Activated T-cell treated with anti-CD3 and anti-CD28 coated beads, Interleukin-2, amount 50 U/mL, for 1 hour (primary cell): ENCODE data around the gene TRERF1.

Experiments used
- DNase-seq: peaks from one replicate; pipeline ENCODE4 v3.0.0-alpha.2; 2020

TRERF1 gene

DNA sequence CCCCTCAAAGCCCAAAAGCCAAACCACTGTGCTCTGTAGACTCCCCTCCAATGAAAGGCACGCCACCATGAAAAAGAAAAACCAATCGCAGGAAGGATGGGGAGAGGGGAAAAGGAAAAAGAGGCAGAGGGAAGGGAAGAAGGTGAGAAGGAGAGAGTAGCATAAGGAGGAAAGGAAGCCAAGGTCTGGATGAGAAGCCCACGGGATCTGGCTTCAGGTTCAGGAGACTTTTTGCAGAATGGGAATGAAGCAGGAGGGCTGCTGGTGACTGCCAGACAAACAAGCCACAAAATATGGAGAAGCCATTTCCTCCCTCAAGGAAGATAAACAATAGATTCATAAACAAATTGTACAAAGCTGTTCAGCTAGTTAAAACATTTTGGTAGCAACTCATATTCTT is 155.1 kb downstream of the TRERF1 start:
- DNase-seq, result no peak

DNA sequence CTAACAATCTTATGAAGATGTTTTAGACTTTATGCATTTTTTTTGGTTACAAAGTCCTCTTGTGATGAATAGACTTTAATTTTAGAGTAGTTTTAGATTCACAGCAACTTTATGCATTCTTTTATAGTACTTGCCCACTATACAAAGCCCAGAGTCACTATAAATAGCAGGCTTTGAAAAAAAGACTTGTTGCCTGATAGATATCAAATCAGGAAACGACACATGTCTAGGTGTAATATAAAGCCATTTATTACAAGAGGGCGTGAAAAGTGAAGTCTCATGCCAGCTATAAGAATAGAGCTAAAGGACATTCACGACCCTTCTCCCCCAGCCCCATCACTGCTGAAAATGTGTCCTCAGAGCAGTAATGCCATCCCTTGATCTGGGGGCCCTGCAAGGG is 156.0 kb downstream of the TRERF1 start:
- DNase-seq, result no peak

DNA sequence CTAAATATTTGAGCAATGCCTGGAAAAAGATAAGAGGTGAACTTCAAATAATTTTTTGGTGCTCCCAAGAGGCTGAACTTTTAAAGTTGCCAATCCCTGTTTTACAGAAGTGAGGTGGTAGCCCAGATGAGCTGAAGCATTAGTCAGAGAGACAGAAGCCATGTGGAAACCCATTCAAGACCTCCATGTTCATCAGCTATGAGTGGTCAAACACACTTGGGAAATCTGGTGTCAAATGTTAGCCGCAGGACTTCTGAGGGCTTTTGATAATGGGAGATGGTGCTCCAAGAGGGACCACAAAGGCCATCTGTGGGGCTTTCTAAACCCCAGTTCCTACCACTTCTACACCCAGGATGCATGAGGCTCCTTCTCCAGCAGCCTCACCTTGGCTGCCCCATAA is 156.5 kb downstream of the TRERF1 start:
- DNase-seq, result no peak

DNA sequence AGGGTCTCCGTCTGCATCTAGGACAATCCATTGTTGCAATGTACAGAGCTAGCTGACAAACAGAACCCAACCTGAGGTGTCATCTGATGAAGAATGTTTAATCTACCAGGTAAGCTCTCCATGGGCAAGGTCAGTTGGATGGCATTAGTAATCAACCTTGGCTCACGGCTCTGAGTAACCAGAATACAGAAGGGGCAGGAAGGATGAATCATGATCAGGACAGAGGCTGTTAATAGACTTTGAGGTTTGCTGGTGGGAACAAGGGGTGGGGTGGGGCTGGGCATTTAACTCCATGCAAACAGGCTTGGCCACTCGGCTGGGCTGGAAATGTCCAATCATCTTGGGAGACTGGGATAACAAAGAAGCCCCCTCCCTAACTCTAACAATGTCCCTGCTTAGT is 157.0 kb downstream of the TRERF1 start:
- no peak for DNase-seq

DNA sequence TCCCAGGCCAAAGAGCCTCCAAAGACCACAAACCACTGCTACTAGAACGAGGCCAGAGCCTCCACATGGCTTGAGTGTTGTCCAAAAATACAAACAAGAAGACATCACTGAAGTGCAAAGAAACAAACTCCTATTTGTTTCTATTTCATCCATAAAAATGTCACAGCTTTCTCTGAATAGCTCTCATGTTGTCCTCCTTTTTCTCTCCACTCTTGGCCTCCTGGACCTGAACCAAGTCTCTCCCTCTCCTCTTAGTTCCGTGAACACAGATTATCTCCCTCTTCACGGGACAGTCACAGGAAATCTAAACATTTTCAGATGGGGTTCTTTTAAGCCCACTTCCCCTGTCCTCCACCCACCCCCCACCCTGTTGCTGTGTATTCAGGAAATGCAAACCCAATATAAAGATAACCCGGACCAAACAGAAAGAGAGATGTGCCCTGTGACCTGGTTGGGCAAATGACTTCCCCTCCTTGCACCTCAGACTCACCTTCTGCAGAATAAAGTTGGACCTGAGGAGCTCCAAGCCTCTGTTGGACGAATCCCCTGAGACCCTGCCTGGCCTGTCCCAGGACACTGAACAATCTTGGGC is 158.2 kb downstream of the TRERF1 start:
- DNase-seq, result no peak

DNA sequence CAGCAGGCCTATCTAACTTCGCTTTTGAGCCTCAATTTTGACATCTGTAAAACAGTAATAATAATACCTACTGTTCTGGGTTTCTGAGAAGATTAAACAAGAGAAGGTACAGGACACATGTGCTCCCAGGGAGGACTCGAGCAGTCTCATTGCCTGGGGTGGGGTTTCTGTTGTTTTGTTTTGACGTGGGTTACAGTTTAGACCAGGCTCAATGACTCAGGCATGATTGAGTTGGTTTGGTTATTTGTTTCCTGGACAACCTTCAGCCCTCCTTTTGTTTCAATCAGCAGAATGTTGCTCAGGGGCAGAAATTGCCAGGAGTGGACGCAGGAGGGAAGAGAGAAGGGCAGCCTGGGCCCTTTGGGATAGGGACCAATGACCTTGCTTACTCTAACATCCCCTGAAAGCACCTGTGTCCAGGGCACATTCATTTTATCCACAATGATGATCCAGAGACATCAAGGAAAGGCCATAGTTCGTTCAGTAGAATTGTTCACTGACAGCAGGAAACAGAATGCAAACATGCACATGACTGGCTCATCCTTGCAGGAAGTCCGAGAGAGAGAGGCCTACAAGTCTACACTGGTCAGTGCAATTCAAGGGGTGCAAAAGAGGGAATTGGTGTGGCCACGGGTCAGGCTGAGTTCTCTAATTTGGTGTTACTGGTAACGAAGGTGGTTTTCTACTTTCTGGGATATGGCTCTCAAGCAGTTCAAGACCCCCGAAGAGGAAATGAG is 159.6 kb downstream of the TRERF1 start:
- DNase-seq, result no peak

DNA sequence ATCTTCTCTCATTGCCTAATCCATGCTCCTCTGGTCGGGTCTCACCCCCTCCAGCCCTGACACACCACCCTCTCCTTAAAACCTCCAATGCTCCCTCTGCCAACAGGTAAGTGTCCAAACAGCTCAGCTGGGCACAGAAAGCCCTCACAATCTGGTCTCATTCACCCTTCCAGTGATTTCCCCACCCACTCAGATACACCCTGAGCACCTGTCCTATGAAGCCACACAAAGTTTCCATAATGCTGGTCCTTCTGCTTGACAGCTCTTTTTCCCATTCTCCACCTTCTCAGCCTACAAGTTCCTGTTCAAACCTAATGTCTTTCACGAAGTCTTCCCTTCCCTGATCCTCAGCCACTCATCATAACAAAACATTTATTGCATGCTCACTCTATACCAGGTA is 164.0 kb downstream of the TRERF1 start:
- DNase-seq, result no peak

DNA sequence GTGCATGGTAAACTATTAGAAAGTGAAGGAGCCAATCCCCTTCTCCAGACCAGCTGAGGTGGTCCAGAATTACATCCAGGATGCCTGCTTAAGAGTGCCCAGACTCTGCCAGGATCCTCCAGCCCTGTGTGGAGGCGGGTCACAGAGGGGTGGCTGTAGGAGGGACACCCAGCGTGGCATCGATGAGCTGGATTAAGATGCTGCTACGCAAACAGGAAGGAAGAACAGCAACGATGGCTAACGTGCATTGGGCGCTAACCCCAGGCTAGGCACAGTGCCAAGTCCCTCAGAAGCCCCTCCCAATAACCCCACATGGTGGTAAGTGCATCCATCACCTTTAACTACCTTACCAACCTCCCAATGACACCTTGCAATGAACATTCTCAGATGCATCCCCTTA is 170.2 kb downstream of the TRERF1 start:
- DNase-seq, result peak; percentile 65

DNA sequence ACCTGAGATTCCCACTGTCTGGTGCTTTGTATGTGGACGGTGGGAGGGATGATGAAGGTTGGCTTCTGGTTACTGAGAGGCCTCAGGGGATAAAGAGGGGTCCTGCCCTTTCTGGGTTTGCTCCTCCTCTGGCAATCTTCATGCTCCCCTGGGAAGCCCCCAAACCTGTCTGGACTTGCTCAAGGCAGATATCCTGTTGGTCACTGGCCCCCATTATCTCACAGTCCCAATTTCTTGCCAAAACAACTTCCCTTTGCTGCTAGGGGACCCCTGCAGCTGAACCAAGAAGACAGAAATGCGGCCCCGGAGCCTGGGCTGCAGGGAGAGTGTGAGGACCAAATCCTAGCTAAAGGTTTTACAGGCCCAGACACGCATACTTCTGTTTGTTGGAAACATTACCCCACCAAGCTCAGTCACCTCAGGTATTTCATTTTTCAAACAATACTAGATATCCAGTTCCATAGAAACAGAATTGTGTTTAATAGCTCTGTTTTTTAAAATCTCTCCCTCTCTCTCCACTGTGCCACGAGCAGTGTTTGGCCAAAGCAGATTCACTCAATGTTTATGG is 170.7 kb downstream of the TRERF1 start:
- no peak for DNase-seq

DNA sequence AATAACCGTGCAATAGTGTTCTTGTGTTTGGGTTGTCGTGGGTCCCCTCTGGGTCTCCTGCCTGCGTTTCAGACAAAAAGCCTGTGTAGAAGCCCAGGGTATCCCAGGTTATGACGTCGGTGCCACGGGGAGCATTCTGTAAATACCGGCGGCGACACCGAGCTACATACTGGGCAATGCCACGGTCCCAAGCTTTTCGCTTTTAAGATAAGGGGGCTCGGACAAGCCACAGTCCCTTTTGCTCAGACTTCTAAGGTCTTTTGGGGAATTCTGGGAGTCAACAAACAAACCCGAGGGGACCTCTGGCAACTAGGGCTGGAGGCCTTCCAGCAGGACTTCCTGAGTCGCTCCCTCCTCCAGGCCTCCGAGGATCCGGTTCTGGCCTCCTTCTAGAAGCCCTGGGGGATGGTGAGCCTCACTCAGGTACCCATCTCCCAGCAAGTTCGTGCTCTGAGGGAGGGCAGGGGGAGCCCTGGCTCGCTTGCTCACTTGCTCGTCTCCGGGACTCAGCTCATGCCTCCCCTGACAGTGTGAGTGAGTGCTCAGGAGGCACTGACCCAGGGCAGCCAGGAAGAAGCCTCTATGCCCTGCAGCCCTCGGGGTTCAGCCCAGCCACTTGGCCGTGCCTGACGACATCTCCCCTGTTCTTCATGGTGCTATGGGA is 171.6 kb downstream of the TRERF1 start:
- no peak for DNase-seq

DNA sequence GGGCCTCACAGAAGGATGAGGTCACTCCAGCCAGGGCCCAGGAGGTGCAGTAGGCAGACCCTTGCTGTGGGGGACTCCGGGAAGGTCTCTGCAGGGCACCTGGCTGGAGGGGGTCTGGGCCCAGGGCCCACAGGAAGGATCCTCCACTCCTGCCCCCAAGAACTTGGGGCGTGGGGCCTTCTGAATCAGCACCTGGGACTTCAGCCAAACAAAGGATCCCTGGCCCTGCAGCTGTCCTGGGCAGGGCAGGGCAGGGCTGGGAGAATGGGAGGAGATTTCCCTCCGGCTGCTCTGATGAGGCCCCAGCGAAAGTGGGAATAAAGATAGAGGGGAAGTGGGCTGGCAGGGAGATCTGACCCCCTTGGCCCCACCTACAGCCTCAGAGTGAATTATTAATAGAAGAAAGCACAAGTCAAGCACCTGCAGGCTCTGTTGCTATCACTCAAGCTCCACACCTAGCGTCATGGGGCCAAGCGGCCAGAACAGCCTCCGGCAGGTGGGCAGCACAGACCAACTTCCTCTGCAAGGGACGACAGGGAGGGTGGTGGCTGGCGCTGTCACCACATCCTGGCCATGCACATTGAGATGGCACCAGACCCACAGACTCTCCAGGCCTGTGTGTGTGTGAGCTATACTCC is 172.5 kb downstream of the TRERF1 start:
- peak; percentile 31 for DNase-seq

DNA sequence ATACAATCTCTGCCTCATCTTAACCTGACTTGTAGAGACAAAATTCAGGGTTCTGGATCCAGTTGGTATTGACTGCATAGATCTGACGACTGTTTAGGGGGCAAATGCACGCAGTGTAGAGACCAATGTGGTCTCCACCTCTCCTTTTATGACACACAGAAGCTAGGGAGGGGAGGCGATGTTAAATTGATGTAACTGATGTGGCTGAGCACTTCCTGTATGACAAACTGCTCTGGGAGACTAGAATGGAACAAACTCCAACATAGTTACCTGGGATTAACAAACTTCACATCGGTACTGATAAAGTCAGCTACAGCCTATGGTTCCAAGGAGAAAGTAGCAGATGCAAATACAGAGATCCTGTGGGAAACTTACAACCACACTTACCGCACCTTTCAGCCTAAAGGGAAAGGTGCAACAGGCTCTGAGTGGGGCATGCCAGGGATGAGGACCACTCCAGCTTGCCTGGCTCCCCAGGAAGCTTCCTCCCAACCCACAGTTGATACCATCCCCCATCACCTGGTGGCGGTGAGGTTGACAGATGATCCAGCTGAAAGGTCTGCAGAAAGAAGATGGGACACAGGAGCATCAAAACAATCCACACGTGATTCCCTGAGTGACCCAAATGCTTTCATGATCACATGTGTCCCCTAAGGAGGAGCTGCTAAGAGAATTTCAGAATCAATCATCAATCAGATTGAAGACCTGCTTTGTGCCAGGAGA is 173.4 kb downstream of the TRERF1 start:
- no peak for DNase-seq

DNA sequence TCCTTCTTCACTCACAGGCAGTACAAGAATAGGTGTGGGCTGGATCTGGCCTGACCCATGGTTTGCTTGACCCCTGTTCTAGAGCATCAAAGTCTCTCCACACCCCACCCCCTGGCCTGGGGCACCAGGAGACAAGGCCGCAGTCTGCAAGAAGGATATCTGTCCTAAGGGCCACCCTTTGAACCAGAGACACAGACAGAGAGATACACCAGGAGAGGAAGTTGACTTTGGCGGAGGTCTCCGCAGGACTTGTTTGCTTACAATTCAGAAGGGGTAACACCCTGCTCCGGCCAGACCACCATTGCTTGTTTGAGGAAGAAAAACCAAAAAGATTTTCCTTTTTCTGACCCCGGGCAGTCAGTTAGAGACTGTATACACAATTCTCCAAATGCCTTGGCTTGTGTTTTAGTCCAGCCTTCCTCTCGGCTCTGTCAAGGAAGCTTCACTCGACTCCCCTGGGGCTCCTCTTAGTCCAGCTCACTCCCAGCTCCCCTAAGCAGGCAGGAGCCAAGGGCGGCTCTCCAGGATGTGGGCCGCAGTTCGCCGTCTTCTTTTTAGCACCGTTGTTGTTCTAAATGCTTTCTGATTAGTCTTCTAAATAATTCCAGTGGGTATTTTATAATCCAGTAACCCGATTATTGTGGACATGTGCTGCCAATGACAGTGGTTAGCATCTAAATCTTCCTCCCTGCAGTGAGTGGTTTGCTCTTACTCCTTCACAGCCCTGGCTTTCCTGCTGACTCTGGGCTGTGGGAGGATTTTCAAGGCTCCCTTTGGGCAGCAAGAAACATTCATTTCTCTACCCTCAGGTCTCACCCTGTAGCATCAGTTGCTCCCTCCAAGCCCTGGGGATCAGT is 175.5 kb downstream of the TRERF1 start:
- DNase-seq, result no peak

DNA sequence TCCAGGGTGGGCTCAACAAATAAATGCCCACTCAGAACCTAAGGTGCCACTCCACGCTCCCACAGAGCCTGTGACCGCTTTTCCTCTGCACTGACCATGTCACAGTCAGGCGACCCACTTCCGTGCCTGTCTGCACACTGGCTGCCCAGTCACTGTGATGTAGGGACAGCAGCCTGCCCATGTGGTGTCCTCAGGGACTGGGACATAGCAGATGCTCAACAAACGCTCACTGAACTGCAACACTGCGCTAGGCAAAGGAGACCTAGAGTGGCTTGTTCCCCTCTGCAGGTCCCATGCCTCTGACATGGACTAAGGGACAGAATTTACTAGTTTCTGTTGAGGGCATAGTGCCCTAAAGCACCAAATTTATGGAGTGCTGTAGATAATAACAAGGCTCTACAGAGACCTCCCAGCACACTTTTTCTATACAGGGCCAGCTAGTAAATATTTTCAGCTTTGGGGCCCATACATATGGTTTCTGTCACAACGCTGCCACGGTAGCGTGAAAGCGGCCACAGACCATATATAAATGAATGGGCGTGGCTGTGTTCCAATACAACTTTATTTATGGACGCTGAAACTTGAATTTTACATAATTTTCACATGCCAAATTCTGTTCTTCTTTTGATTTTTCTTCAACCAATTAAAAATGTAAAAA is 176.2 kb downstream of the TRERF1 start:
- DNase-seq, result no peak

DNA sequence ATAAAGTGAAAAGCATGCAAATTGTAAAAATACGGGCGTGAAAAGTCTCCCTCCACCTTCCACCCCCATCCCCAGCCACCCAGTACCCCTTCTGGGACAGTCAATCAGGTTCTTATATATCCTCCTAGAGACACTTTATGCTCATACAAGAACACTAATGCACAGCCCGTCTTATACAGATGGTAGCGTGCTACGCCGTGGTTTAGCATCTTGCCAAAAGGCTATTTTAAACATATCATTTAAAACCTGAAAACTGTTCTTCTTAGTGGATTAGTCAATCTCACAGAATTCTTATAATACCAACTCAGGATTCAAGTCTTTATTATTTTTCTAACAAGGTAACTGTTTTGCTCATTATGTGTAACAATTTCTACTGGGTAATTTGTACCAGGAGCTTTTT is 176.8 kb downstream of the TRERF1 start:
- DNase-seq, result no peak

DNA sequence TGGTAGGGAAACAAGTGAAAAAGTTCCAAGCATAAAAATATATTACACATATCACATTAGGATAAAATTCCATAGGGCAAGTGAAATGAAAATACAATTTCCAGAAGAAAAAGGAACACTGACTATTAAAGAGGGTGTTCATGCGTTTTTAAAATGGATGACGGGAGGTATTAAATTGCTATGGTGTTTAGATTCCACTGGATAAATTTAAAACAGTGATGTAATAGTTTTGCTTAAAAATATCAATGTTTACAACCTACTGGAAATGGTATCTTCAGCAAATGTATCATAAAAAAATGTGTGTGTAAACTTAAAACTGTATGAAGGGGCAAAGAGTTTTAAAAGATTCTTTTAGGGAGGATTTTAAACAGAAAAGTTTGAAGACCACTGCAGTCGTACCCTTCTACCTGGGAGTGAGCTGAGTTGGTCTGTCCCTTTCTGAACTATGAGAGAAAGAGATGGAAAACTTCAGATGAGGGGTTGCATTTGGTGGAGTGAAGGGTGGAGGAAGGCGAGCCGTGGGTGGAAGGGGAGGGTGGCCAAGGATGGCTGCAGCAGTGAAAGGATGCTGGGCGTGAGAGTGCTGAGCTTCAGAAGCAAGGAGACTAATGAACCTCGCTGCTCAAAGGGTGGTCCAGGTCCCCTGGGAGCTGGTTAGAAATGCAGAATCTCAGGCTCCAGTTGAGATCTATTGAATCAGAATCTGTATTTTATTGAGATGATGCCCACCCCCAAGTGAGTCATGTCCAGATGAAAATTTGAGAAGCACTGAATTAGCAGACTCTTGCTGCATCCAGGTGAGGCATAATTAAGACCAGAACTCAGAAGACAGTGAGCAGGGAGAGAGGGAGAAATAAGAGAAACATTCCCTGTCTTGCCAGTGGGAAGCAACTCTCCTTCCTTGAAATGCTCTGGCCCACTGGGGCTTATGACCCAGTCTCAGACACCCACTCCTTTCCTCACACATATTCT is 179.6 kb downstream of the TRERF1 start:
- DNase-seq, result no peak

DNA sequence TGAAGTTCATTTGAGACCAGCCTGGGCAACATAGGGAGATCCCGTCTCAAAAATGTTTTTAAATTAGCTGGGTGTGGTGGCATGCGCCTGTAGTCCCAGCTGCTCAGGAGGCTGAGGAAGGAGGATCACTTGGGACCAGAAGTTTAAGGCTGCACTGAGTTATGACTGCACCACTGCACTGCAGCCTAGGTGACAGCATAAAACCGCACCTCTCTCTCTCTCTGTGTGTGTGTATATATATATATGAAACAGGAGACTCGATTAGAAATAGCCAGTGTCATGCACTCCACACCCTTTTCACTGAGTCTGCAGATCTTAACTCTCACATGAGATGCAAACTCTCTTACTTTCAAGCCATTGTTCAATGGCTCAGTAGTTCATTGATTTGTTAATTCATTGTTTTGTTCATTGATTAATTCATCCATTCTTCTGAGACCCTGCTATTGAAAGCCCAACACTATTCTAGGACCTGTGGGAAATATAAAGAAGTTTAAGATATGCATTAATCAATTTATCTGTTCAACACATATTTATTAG is 181.7 kb downstream of the TRERF1 start:
- DNase-seq, result no peak

DNA sequence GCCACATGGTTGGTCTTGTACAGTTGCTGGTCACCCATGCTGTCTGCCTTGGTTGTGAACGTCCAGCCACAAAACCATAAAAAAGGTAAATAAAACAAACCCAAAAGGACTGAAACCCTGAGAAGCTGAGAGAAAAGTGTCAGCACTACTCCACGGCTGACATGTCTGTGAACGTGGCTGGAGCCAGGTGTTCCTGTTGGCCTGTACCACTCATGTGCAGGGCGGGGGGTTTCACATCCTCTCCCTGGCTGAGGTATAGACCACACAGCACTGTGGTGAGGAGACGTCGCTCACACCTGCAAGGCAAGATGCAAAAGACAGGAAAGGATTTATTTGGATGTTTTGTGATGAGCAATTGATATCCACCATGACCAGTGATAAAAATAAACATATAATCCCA is 182.2 kb downstream of the TRERF1 start:
- DNase-seq, result no peak

DNA sequence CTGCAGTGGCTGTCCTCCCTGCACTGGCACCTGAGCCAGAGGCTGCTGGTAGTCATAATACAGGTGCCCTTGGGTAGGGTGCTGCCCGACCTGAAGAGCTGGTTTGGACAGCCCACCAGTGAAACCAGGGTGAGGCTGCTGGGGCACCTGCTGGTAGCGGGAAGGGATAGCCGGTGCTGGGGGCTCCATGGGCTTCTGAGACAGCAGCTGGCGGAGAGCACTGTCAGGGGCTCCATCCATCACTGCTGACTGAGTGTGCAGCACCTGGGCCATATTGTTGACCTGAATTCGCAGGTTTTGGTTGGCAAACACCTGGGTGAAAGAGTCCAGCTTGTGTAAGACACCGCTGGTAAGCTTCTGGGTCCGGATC is 182.9 kb downstream of the TRERF1 start:
- DNase-seq, result no peak
